GM21717 (cell line): Measurements from ENCODE around the gene RPL13.

Experiments
- ATAC-seq: cut with Tn5 transposase; IDR thresholded peaks from one replicate; pipeline ENCODE4 v1.9.1; 2021; ENCODE audit warnings: mild to moderate bottlenecking, moderate library complexity; ENCODE audit not compliant: unreplicated experiment

The RPL13 gene

GRCh38 chr16:89544713-89545043 is 15.8 kb upstream of the RPL13 start:
- no peak for ATAC-seq

- no peak for ATAC-seq
Observed at GRCh38 chr16:89545044-89545830, 15.2 kb upstream of the RPL13 start.

GRCh38 chr16:89545831-89546574 is 14.5 kb upstream of the RPL13 start:
- ATAC-seq: no peak

GRCh38 chr16:89546781-89547180 is 13.7 kb upstream of the RPL13 start:
- ATAC-seq: no peak

GRCh38 chr16:89547291-89547690 is 13.2 kb upstream of the RPL13 start:
- no peak for ATAC-seq

GRCh38 chr16:89547860-89548259 is 12.6 kb upstream of the RPL13 start:
- no peak for ATAC-seq

GRCh38 chr16:89548344-89549006 is 12.0 kb upstream of the RPL13 start:
- ATAC-seq: no peak

- ATAC-seq: no peak
Observed at GRCh38 chr16:89549007-89549700, 11.3 kb upstream of the RPL13 start.

- ATAC-seq: no peak
Observed at GRCh38 chr16:89550421-89551007, 10.0 kb upstream of the RPL13 start.

GRCh38 chr16:89552329-89552728 is 8.2 kb upstream of the RPL13 start:
- ATAC-seq: no peak

- no peak for ATAC-seq
Observed at GRCh38 chr16:89552913-89553312, 7.6 kb upstream of the RPL13 start.

- no peak for ATAC-seq
Observed at GRCh38 chr16:89553733-89554132, 6.7 kb upstream of the RPL13 start.

- no peak for ATAC-seq
Observed at GRCh38 chr16:89554343-89554742, 6.1 kb upstream of the RPL13 start.

GRCh38 chr16:89555265-89555664 is 5.2 kb upstream of the RPL13 start:
- ATAC-seq: no peak

GRCh38 chr16:89555780-89556179 is 4.7 kb upstream of the RPL13 start:
- ATAC-seq: no peak

- no peak for ATAC-seq
Observed at GRCh38 chr16:89556750-89557689, 3.5 kb upstream of the RPL13 start.

GRCh38 chr16:89557690-89558490 is 2.6 kb upstream of the RPL13 start:
- ATAC-seq: no peak

- no peak for ATAC-seq
Observed at GRCh38 chr16:89561142-89561883, 831 bp downstream of the RPL13 start.
